Suppressor macrophage treated with lipopolysaccharide for 4 hours (primary cell): ENCODE data around the gene FOS.

Experiments used
- DNase-seq: peaks from one replicate; pipeline ENCODE4 v3.0.0-alpha.2; 2020

The FOS gene

DNA sequence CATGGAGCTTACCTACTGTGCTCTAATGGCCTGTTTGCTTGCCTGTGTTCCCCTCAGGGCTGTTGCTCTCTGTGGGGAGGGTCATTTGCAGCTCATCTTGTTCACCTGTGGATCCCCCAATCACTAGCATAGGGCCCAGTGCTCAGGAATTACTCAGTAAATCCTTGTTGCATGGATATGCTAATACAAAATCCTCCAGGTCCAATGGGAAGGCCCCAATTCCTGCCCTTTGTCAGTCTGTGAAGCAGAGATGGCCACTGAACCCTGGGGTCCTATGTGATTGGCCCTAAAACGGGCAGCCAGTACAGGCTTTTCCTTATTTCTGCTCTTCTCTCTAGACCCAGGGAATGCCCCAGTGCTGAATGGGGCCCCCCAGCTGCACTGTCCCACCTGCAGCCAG is 44.1 kb downstream of the FOS start:
- DNase-seq, result no peak

DNA sequence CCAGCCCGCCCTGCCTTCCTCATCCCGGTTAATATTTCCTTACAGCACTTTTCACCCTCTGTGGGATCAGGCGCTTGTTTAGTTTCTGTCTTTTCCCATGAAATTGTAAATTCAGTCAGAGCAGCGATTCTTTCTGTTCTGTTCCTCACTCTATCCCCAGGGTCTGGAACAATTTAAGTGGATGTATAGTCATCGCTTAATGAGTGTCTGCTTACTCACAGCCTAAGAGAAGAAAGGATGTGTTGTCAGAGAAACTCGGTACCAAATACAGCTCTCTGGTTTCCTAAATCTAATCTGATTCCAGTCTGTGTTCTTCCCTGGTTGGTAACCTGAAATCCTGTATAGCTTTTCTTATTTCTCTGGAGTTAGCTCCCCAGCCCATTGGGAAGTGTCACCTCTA is 44.9 kb downstream of the FOS start:
- no peak for DNase-seq

DNA sequence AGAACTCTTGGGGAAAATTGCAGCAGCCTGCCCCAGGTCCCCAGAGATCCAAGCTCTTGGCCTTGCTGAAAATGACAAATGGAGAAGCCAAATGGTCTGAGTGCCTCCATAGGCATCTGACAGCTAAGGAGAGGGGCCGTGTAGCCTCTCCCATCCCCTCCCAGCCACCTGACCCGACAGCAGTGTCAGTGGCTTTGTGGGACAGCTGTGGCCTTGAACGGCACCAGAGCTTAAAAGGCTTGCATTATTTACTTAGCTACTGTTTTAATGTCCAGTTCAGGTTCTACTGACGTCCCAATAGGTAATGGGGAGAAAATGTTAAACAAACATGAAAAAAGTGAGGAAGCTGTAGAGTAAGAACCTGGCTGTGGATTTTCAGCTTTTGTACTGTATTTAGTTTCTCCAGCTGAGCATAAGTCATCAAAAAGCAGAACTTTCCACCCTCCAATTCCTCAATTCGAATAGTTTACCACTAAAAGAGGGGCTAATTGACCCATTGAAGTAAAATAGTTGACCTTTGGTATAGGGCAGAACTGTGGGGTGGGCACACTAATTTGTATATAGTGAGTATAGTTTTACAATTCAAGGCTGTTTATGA is 50.0 kb downstream of the FOS start:
- DNase-seq, result no peak

DNA sequence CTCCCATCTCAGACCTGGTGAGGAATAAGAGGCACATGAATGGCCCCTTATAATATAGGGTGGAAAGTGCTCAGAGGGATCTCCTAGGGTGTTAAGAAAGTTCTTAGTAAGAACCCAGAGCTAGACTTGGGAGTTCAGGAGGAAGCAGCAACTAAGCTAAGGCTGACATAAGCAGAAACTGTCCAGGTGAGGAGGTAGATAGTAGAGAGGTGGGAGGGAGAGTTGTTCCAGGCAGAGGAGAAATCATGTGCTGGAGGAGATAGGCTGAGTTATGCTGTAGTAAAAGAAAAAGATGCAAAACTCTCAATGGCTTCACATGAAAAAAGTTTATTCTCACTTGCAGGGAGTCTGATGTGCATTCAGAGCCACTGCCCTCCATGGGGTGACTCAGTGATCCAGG is 50.7 kb downstream of the FOS start:
- no peak for DNase-seq

DNA sequence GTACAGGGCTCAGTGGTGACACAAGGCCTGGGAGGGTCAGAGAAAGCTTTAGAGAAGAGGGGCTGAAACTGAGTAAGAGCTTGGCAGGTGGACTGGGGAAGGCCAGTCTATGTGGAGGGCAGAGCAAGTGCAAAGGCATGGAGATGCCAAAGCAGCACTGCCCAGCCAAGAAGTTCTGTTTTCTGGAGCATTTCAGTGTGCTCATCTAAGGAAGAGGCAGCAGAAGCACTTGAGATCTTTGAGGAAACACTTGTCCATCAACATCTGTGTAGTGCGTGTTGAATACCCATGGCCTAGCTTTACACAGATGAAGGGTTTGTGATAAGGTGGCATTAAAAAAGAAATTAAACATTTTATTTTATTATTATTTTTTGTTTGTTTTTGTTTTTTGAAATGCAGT is 52.8 kb downstream of the FOS start:
- no peak for DNase-seq
